ENCODE data around the gene PON3.

GRCh38 chr7:95433129-95433528 lies 37.0 kb upstream of the PON3 start:
- TF ChIP-seq CTCF (optimal IDR thresholded peaks at IDR 0.05 in 1 of 3, IDR thresholded peaks at IDR 0.05 in 1 of 3, conservative IDR thresholded peaks at IDR 0.05 in 1 of 3; ENCODE audit: extremely low read depth in 1 of 3, insufficient read depth in 2 of 3, low read length in 3 of 3) (no peak), EZH2 (IDR thresholded peaks at IDR 0.05; ENCODE audit: low read length) (no peak)
